SU-DHL-6 (cell line): ENCODE data around the gene GRIK4.

Experiments used
- CTCF ChIP-seq: fragments of 200-600 bp; sonication (generic); IDR thresholded peaks from one replicate; pipeline ENCODE4 v1.5.1; 2017; ENCODE audit warnings: antibody characterized with exemption, mild to moderate bottlenecking, low read length, moderate library complexity; ENCODE audit not compliant: insufficient read depth, poor library complexity, severe bottlenecking
- EZH2phosphoT487 ChIP-seq: fragments of 200-600 bp; sonication (generic), shearing (Covaris generic); conservative IDR thresholded peaks from 2 replicates; pipeline ENCODE4 v1.6.1; 2018; ENCODE audit warnings: mild to moderate bottlenecking, antibody characterized with exemption, low read length, moderate library complexity, mixed read lengths

DNA sequence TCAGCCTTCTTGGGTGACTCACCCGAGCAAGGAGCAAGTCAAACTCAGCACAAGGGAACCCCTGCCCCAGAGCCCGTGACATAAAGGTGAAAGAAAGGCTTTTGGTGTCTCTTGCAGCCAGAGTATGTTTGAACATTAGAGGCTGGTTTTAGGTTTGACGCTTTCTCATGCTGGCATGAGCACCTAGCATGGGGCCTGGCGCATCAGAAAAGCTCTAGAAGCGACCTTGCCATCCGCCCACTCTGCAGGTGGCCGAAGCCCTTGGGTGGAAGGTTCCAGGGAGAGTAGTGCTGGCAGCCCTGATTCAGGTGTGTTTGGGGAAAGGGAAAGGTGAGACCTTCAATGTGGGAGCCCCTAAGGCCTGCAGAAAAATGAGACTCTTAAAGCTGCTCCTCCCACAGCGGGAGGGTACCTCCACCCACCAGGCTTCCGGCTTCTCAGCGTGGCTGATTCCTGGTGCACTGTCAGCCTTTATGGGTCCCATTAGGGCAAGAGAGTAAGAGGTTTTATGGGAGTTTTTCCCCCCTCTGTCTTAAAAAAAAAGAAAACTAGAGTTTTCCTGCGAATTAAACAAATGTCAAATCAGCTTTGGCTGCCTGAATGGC, 88.4 kb downstream of the GRIK4 start:
- TF ChIP-seq CTCF (no peak), EZH2phosphoT487 (no peak)
